K562 (cell line): ENCODE data around the gene HTR2C. TPM values are rescaled to one million over a fixed set of nuclear protein-coding genes. Genes with fewer than 3 reads are reported as not detected.

Source experiments
- ATAC-seq: fragments of 200-7000 bp; cut with Tn5 transposase; 3 replicates; pipeline ENCODE4 v1.9.1; 2020; ENCODE audit warnings: moderate library complexity
- BruUV-seq: library from RNA; stranded (reverse); fragments of 400-500 nt; replicated peaks from 2 replicates; lab custom pipeline; 2021; lab: Mats Ljungman, UMichigan
- CTCF ChIA-PET: fragments of 300-600 bp; formaldehyde crosslinking; extraction: SDS; loops from one replicate; lab custom pipeline; 2021; ENCODE audit warnings: low intra/inter-chr PET ratio; lab: Yijun Ruan, JAX
- POLR2A ChIA-PET: fragments of 300-600, 350-650 bp; sonication (Branson Sonifier 250); formaldehyde crosslinking; extraction: SDS; loops from one replicate; lab custom pipeline; 2021; ENCODE audit warnings: antibody characterized with exemption, inconsistent platforms; lab: Yijun Ruan, JAX
- DNase-seq, 4 experiments: peaks; one replicate each; pipeline versions ENCODE4 v3.0.0 to v3.0.0-alpha.2; 2011 to 2018; ENCODE audit warnings: low spot score in 3 of 4, mixed read lengths in 3 of 4; ENCODE audit errors: extremely low read depth in 1 of 4
- FAIRE-seq: peaks from 2 replicates; lab custom pipeline; 2011; peaks lifted over from hg19 to GRCh38; lab: Jason Lieb, UNC
- H2AFZ ChIP-seq: 2 replicates; pipeline ENCODE4 v1.6.0; 2011; ENCODE audit warnings: low read depth, low read length, control low read depth, inconsistent platforms
- H3K27ac ChIP-seq: fragments of 200-600 bp; 3 replicates; pipeline ENCODE4 v1.8.0; 2011; ENCODE audit warnings: low read depth, mild to moderate bottlenecking, control low read depth, inconsistent platforms, low read length, moderate library complexity, mixed read lengths; ENCODE audit errors: extremely low read depth
- H3K27me3 ChIP-seq, 2 experiments: fragments of 300-600 bp in 1 of 2; 2 replicates in 1 of 2; 3 replicates in 1 of 2; pipeline versions ENCODE4 v1.6.0 to v1.8.0; 2011; ENCODE audit warnings: inconsistent platforms in 2 of 2, low read length in 2 of 2, mild to moderate bottlenecking in 1 of 2, mixed read lengths in 1 of 2, moderate library complexity in 1 of 2; ENCODE audit not compliant: control insufficient read depth in 2 of 2, insufficient read depth in 2 of 2
- H3K36me3 ChIP-seq: fragments of 300-600 bp; 3 replicates; pipeline ENCODE4 v1.8.0; 2011; ENCODE audit warnings: mild to moderate bottlenecking, low read length, inconsistent platforms; ENCODE audit not compliant: control insufficient read depth, insufficient read depth
- H3K4me1 ChIP-seq, 2 experiments: fragments of 200-600 bp in 1 of 2; replicated peaks in 1 of 2; 2 replicates in 1 of 2; 3 replicates in 1 of 2; pipeline versions ENCODE4 v1.5.1 to v1.8.0; 2011; ENCODE audit warnings: inconsistent platforms in 2 of 2, low read length in 2 of 2, mild to moderate bottlenecking in 1 of 2, mixed read lengths in 1 of 2, moderate library complexity in 1 of 2; ENCODE audit not compliant: control insufficient read depth in 2 of 2, insufficient read depth in 2 of 2
- H3K4me2 ChIP-seq: 2 replicates; pipeline ENCODE4 v1.6.1; 2011; ENCODE audit warnings: low read length, control low read depth, inconsistent platforms, mixed read lengths; ENCODE audit not compliant: insufficient read depth
- H3K4me3 ChIP-seq: fragments of 200-600 bp; sonication (generic), shearing (Covaris generic); 2 replicates; pipeline ENCODE4 v1.5.1; 2016; ENCODE audit warnings: control low read depth, inconsistent platforms
- H3K79me2 ChIP-seq: fragments of 200-600 bp; 3 replicates; pipeline ENCODE4 v1.8.0; 2011; ENCODE audit warnings: low read length, inconsistent platforms; ENCODE audit not compliant: control insufficient read depth, insufficient read depth
- H3K9ac ChIP-seq, 2 experiments: 2 replicates each; pipeline versions ENCODE4 v1.6.0 to v1.6.1; 2011; ENCODE audit warnings: low read depth in 2 of 2, low read length in 2 of 2, control low read depth in 1 of 2, inconsistent platforms in 1 of 2, mild to moderate bottlenecking in 1 of 2, mixed read lengths in 1 of 2; ENCODE audit not compliant: insufficient read depth in 1 of 2
- H3K9me1 ChIP-seq: one replicate; pipeline ENCODE4 v1.6.0; 2011; ENCODE audit warnings: inconsistent platforms, mild to moderate bottlenecking, low read length, moderate library complexity; ENCODE audit not compliant: control insufficient read depth, insufficient read depth
- H3K9me3 ChIP-seq: replicated peaks from 2 replicates; pipeline ENCODE4 v1.5.1; 2011; ENCODE audit warnings: low read depth, low read length, inconsistent platforms; ENCODE audit not compliant: control insufficient read depth, insufficient read depth
- H4K20me1 ChIP-seq: replicated peaks from 2 replicates; pipeline ENCODE4 v1.6.1; 2011; ENCODE audit warnings: low read length, inconsistent platforms, mixed read lengths; ENCODE audit not compliant: control insufficient read depth, insufficient read depth
- CSDE1 ChIP-seq, 2 experiments: fragments of 450-650 bp; IDR thresholded peaks; 2 replicates each; pipeline ENCODE4 v1.6.1; 2016; ENCODE audit warnings: mild to moderate bottlenecking in 1 of 2
- ESRRB ChIP-seq: fragments of 250-450 bp; sonication (Bioruptor Pico); IDR thresholded peaks from 2 replicates; pipeline ENCODE4 v1.5.0; 2020; ENCODE audit warnings: mild to moderate bottlenecking, moderate library complexity, borderline replicate concordance
- GTF2F1 ChIP-seq: IDR thresholded peaks from 2 replicates; pipeline ENCODE4 v1.6.1; 2011; ENCODE audit warnings: low read depth, low read length, improper control_type of control experiment
- PREB ChIP-seq: sonication (generic); formaldehyde crosslinking; IDR thresholded peaks from 2 replicates; pipeline ENCODE4 v1.8.1; 2023; ENCODE audit warnings: mild to moderate bottlenecking, missing genetic modification reagents
- RAD51 ChIP-seq: fragments of 450-650 bp; IDR thresholded peaks from 2 replicates; pipeline ENCODE4 v1.7.1; 2016; ENCODE audit warnings: low read depth, mild to moderate bottlenecking, borderline replicate concordance
- SMAD3 ChIP-seq: fragments of 450-650 bp; formaldehyde crosslinking; conservative IDR thresholded peaks from 2 replicates; pipeline ENCODE4 v1.4.0; 2020; ENCODE audit warnings: mild to moderate bottlenecking
- SREBF2 ChIP-seq: sonication (generic); formaldehyde crosslinking; IDR thresholded peaks from 2 replicates; pipeline ENCODE4 v1.4.0; 2020; ENCODE audit warnings: mild to moderate bottlenecking, missing genetic modification reagents
- ZNF133 ChIP-seq: fragments of 250-450 bp; sonication (Bioruptor Pico); IDR thresholded peaks from 2 replicates; pipeline ENCODE4 v1.4.0; 2020; ENCODE audit warnings: mild to moderate bottlenecking
- ZNF175 ChIP-seq: fragments of 200-800 bp; sonication (Bioruptor generic); IDR thresholded peaks from 2 replicates; pipeline ENCODE4 v1.6.1; 2016; ENCODE audit warnings: low read depth, mild to moderate bottlenecking, missing genetic modification characterization, missing compliant biosample characterization
- ZNF431 ChIP-seq: sonication (generic); formaldehyde crosslinking; IDR thresholded peaks from 2 replicates; pipeline ENCODE4 v1.8.0; 2022; ENCODE audit warnings: mild to moderate bottlenecking, missing genetic modification reagents
- WGBS: fragments of 100-300 bp; shearing (Covaris generic); methylation state at CpG from one replicate; pipeline ENCODE4 v1.1.6; 2016; ENCODE audit warnings: low coverage, mixed read lengths; ENCODE audit not compliant: insufficient coverage; ENCODE audit errors: missing lambda C conversion rate; 5-methylcytosine and 5-hydroxymethylcytosine counted together
- in situ Hi-C: fragments of 300-500 bp; cut with MboI; formaldehyde crosslinking; loops from 4 replicates; pipeline ENCODE4 v1.15.0; 2018; ENCODE audit warnings: inconsistent platforms, mixed read lengths
- intact Hi-C: fragments of 100-400 bp; cut with micrococcal nuclease; formaldehyde crosslinking; loops from 2 replicates; pipeline ENCODE4 v1.14.2; 2022
- polyA plus RNA-seq, 8 experiments: library from polyadenylated mRNA; depleted of rRNA in 4 of 8; stranded (reverse) in 5 of 8; unstranded in 3 of 8; fragments of >200 nt; fragmentation: Nextera tagmentation in 2 of 8; fragmentation: Illumina TruSeq in 1 of 8; extraction: Ambion mirVana in 2 of 8; extraction: Trizol in 1 of 8; gene quantifications; 2 replicates each; pipeline versions ENCODE4 v1.2.1 to v1.2.3, GENCODE V29; 2011 to 2014; ENCODE audit warnings: inconsistent platforms in 1 of 8, missing spikeins in 1 of 8
- total RNA-seq, 7 experiments: library from RNA; depleted of rRNA in 6 of 7; stranded (reverse); fragments of >200 nt in 6 of 7; fragmentation: Illumina TruSeq in 2 of 7; extraction: Trizol in 2 of 7; gene quantifications; 2 replicates each; pipeline versions ENCODE4 v1.2.1 to v1.2.3, GENCODE V29; 2011 to 2021; ENCODE audit warnings: low replicate concordance in 1 of 7
- TF ChIP-seq, protein P1 (sequence below): fragments of 450-650 bp; IDR thresholded peaks from 2 replicates; pipeline ENCODE4 v1.6.1; 2016; ENCODE audit warnings: mild to moderate bottlenecking, moderate library complexity

Gene HTR2C
- total and polyA plus RNA-seq, 9 of the 15 experiments (the other 6 are each of a cell fraction or from before 2014, with no cell fraction given): 0.04 to 0.22 (median 0.10) TPM

DNA sequence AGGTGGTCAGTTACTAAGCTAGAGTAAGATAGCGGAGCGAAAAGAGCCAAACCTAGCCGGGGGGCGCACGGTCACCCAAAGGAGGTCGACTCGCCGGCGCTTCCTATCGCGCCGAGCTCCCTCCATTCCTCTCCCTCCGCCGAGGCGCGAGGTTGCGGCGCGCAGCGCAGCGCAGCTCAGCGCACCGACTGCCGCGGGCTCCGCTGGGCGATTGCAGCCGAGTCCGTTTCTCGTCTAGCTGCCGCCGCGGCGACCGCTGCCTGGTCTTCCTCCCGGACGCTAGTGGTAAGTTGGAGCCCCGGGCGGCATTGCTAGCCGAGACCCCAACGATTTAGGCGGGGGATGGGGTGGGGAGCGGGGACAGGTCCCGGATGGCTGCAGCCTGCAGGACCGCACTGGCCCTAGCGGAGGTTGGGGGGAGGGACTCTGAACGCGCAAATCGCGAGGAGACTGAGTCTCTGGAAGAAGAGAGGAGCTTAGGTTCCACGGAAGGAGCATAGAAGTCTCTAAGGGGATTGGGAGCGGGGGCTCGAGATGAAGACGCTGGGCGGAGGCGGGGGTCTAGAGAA, 573 bp downstream of the HTR2C start:
- Histone ChIP-seq H3K9me3 (no peaks in the 10 kb centered on the region), H3K9ac (no peak overlapping the region), H3K4me2 (no peak overlapping the region), H3K4me3 (no peak overlapping the region), H2AFZ (no peak overlapping the region), H3K27ac (no peak overlapping the region), H4K20me1 (no peaks in the 10 kb centered on the region), H3K27me3 (peaks cover 9 to 32% of the 10 kb centered on the region in 2 experiments; a peak in 4 of 5 replicates), H3K36me3 (no peaks in the 10 kb centered on the region), H3K9me1 (no peaks in the 10 kb centered on the region), H3K79me2 (no peaks in the 10 kb centered on the region), H3K4me1 (no peaks in the 10 kb centered on the region; a peak in 1 of 5 replicates)
- ATAC-seq (no peak), DNase-seq (no peak), FAIRE-seq (no peak)
- ChIA-PET POLR2A (no interaction called here), CTCF (no interaction called here)
- intact Hi-C loops (no loop called here), in situ Hi-C loops (no loop called here)
- BruUV-seq: no TSS peak
- 46% methylated on average over 35 of the region's 56 CpGs for WGBS
- no peak for TF ChIP-seq ESRRB
- no peak for TF ChIP-seq ZNF133 (CRISPR knock-in tag)
- TF ChIP-seq SMAD3 (CRISPR knock-in tag): no peak
- no peak for TF ChIP-seq ZNF175 (CRISPR knock-in tag)
- TF ChIP-seq, protein P1, sequence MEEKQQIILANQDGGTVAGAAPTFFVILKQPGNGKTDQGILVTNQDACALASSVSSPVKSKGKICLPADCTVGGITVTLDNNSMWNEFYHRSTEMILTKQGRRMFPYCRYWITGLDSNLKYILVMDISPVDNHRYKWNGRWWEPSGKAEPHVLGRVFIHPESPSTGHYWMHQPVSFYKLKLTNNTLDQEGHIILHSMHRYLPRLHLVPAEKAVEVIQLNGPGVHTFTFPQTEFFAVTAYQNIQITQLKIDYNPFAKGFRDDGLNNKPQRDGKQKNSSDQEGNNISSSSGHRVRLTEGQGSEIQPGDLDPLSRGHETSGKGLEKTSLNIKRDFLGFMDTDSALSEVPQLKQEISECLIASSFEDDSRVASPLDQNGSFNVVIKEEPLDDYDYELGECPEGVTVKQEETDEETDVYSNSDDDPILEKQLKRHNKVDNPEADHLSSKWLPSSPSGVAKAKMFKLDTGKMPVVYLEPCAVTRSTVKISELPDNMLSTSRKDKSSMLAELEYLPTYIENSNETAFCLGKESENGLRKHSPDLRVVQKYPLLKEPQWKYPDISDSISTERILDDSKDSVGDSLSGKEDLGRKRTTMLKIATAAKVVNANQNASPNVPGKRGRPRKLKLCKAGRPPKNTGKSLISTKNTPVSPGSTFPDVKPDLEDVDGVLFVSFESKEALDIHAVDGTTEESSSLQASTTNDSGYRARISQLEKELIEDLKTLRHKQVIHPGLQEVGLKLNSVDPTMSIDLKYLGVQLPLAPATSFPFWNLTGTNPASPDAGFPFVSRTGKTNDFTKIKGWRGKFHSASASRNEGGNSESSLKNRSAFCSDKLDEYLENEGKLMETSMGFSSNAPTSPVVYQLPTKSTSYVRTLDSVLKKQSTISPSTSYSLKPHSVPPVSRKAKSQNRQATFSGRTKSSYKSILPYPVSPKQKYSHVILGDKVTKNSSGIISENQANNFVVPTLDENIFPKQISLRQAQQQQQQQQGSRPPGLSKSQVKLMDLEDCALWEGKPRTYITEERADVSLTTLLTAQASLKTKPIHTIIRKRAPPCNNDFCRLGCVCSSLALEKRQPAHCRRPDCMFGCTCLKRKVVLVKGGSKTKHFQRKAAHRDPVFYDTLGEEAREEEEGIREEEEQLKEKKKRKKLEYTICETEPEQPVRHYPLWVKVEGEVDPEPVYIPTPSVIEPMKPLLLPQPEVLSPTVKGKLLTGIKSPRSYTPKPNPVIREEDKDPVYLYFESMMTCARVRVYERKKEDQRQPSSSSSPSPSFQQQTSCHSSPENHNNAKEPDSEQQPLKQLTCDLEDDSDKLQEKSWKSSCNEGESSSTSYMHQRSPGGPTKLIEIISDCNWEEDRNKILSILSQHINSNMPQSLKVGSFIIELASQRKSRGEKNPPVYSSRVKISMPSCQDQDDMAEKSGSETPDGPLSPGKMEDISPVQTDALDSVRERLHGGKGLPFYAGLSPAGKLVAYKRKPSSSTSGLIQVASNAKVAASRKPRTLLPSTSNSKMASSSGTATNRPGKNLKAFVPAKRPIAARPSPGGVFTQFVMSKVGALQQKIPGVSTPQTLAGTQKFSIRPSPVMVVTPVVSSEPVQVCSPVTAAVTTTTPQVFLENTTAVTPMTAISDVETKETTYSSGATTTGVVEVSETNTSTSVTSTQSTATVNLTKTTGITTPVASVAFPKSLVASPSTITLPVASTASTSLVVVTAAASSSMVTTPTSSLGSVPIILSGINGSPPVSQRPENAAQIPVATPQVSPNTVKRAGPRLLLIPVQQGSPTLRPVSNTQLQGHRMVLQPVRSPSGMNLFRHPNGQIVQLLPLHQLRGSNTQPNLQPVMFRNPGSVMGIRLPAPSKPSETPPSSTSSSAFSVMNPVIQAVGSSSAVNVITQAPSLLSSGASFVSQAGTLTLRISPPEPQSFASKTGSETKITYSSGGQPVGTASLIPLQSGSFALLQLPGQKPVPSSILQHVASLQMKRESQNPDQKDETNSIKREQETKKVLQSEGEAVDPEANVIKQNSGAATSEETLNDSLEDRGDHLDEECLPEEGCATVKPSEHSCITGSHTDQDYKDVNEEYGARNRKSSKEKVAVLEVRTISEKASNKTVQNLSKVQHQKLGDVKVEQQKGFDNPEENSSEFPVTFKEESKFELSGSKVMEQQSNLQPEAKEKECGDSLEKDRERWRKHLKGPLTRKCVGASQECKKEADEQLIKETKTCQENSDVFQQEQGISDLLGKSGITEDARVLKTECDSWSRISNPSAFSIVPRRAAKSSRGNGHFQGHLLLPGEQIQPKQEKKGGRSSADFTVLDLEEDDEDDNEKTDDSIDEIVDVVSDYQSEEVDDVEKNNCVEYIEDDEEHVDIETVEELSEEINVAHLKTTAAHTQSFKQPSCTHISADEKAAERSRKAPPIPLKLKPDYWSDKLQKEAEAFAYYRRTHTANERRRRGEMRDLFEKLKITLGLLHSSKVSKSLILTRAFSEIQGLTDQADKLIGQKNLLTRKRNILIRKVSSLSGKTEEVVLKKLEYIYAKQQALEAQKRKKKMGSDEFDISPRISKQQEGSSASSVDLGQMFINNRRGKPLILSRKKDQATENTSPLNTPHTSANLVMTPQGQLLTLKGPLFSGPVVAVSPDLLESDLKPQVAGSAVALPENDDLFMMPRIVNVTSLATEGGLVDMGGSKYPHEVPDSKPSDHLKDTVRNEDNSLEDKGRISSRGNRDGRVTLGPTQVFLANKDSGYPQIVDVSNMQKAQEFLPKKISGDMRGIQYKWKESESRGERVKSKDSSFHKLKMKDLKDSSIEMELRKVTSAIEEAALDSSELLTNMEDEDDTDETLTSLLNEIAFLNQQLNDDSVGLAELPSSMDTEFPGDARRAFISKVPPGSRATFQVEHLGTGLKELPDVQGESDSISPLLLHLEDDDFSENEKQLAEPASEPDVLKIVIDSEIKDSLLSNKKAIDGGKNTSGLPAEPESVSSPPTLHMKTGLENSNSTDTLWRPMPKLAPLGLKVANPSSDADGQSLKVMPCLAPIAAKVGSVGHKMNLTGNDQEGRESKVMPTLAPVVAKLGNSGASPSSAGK: no peak
- no peak for TF ChIP-seq PREB (CRISPR knock-in tag)
- TF ChIP-seq RAD51: no peak
- no peak for TF ChIP-seq GTF2F1
- no peak for TF ChIP-seq ZNF431 (CRISPR knock-in tag)
- TF ChIP-seq SREBF2 (CRISPR knock-in tag): no peak
- TF ChIP-seq CSDE1 (IDR thresholded peaks at IDR 0.05): no peak
